H9 (cell line): ENCODE data around the gene ASAP3. TPM values are rescaled to one million over a fixed set of nuclear protein-coding genes. Genes with fewer than 3 reads are reported as not detected.

Source experiments
- DNase-seq: peaks from one replicate; pipeline ENCODE4 v3.0.0-alpha.2; 2017
- H2AFZ ChIP-seq: one replicate; pipeline ENCODE4 v1.6.1; 2013; ENCODE audit warnings: mild to moderate bottlenecking, low read length, control low read depth, moderate library complexity
- H2AK5ac ChIP-seq: 2 replicates; pipeline ENCODE4 v1.6.1; 2013; ENCODE audit warnings: low read length, control low read depth, mixed read lengths; ENCODE audit not compliant: insufficient read length
- H2BK120ac ChIP-seq: one replicate; pipeline ENCODE4 v1.6.1; 2013; ENCODE audit warnings: low read depth, mild to moderate bottlenecking, low read length, control low read depth, inconsistent platforms; ENCODE audit not compliant: poor library complexity, severe bottlenecking
- H2BK12ac ChIP-seq: 2 replicates; pipeline ENCODE4 v1.6.1; 2013; ENCODE audit warnings: low read length, control low read depth, mixed read lengths, low read depth; ENCODE audit not compliant: insufficient read length
- H2BK15ac ChIP-seq: 2 replicates; pipeline ENCODE4 v1.6.1; 2013; ENCODE audit warnings: low read depth, low read length, control low read depth
- H2BK20ac ChIP-seq: one replicate; pipeline ENCODE4 v1.6.1; 2013; ENCODE audit warnings: low read depth, mild to moderate bottlenecking, low read length, control low read depth, inconsistent platforms; ENCODE audit not compliant: poor library complexity, severe bottlenecking
- H2BK5ac ChIP-seq: 2 replicates; pipeline ENCODE4 v1.6.1; 2013; ENCODE audit warnings: low read length, control low read depth, mixed read lengths; ENCODE audit not compliant: insufficient read length
- H3K14ac ChIP-seq: 2 replicates; pipeline ENCODE4 v1.6.1; 2013; ENCODE audit warnings: low read length, control low read depth; ENCODE audit not compliant: insufficient read depth
- H3K18ac ChIP-seq: 2 replicates; pipeline ENCODE4 v1.6.1; 2013; ENCODE audit warnings: low read depth, mild to moderate bottlenecking, mixed read lengths, low read length, control low read depth; ENCODE audit not compliant: insufficient read length
- H3K23ac ChIP-seq: 2 replicates; pipeline ENCODE4 v1.6.1; 2013; ENCODE audit warnings: low read length, control low read depth, mixed read lengths, low read depth; ENCODE audit not compliant: insufficient read length
- H3K23me2 ChIP-seq: 2 replicates; pipeline ENCODE4 v1.6.1; 2013; ENCODE audit warnings: low read depth, mild to moderate bottlenecking, mixed read lengths, low read length, control low read depth; ENCODE audit not compliant: insufficient read length, poor library complexity, severe bottlenecking
- H3K27ac ChIP-seq: 2 replicates; pipeline ENCODE4 v1.5.1; 2013; ENCODE audit warnings: low read length, control low read depth, mixed read lengths, low read depth; ENCODE audit not compliant: insufficient read length
- H3K27me3 ChIP-seq: 2 replicates; pipeline ENCODE4 v1.6.1; 2013; ENCODE audit warnings: low read length, control low read depth, inconsistent platforms; ENCODE audit not compliant: insufficient read depth
- H3K4ac ChIP-seq: 2 replicates; pipeline ENCODE4 v1.6.1; 2013; ENCODE audit warnings: low read depth, mild to moderate bottlenecking, control low read depth, inconsistent platforms, low read length, moderate library complexity
- H3K4me1 ChIP-seq: 2 replicates; pipeline ENCODE4 v1.6.1; 2013; ENCODE audit warnings: low read length, control low read depth, inconsistent platforms; ENCODE audit not compliant: insufficient read depth
- H3K4me2 ChIP-seq: 2 replicates; pipeline ENCODE4 v1.6.1; 2013; ENCODE audit warnings: low read length, control low read depth, mixed read lengths; ENCODE audit not compliant: insufficient read length, insufficient read depth
- H3K56ac ChIP-seq: 2 replicates; pipeline ENCODE4 v1.6.1; 2013; ENCODE audit warnings: low read depth, mild to moderate bottlenecking, mixed read lengths, low read length, control low read depth; ENCODE audit not compliant: insufficient read length
- H3K79me1 ChIP-seq: 2 replicates; pipeline ENCODE4 v1.6.1; 2013; ENCODE audit warnings: low read depth, mild to moderate bottlenecking, moderate library complexity, low read length, control low read depth, inconsistent platforms; ENCODE audit not compliant: insufficient read depth, poor library complexity, severe bottlenecking
- H3K79me2 ChIP-seq: 2 replicates; pipeline ENCODE4 v1.6.1; 2013; ENCODE audit warnings: low read length, control low read depth, inconsistent platforms; ENCODE audit not compliant: insufficient read depth
- H3K9ac ChIP-seq: 2 replicates; pipeline ENCODE4 v1.6.1; 2013; ENCODE audit warnings: low read length, control low read depth, mixed read lengths; ENCODE audit not compliant: insufficient read length; ENCODE audit errors: extremely low read depth
- H3K9me3 ChIP-seq: one replicate; pipeline ENCODE4 v1.6.1; 2013; ENCODE audit warnings: low read depth, low read length, inconsistent platforms; ENCODE audit not compliant: control insufficient read depth
- H3T11ph ChIP-seq: one replicate; pipeline ENCODE4 v1.6.1; 2013; ENCODE audit warnings: mild to moderate bottlenecking, low read length, control low read depth, inconsistent platforms
- H4K20me1 ChIP-seq: one replicate; pipeline ENCODE4 v1.6.1; 2013; ENCODE audit not compliant: control insufficient read depth, insufficient read length, insufficient read depth
- H4K5ac ChIP-seq: 2 replicates; pipeline ENCODE4 v1.6.1; 2013; ENCODE audit warnings: low read depth, mild to moderate bottlenecking, mixed read lengths, low read length, control low read depth; ENCODE audit not compliant: insufficient read length
- H4K8ac ChIP-seq: replicated peaks from 2 replicates; pipeline ENCODE4 v1.6.1; 2013; ENCODE audit warnings: low read length, control low read depth, mixed read lengths, low read depth; ENCODE audit not compliant: insufficient read length
- H4K91ac ChIP-seq: 2 replicates; pipeline ENCODE4 v1.6.1; 2013; ENCODE audit warnings: low read depth, mild to moderate bottlenecking, moderate library complexity, mixed read lengths, low read length, control low read depth; ENCODE audit not compliant: insufficient read length
- H3K27ac Mint-ChIP-seq, 3 experiments: 2 replicates in 2 of 3; 3 replicates in 1 of 3; pipeline ENCODE4 v1.8.0; 2020 to 2021; ENCODE audit warnings: mixed read lengths in 3 of 3, mild to moderate bottlenecking in 1 of 3, moderate library complexity in 1 of 3
- H3K27me3 Mint-ChIP-seq: 2 replicates; pipeline ENCODE4 v1.8.0; 2021; ENCODE audit warnings: low read depth, mild to moderate bottlenecking, moderate library complexity, mixed read lengths
- H3K36me3 Mint-ChIP-seq, 3 experiments: 2 replicates in 2 of 3; 3 replicates in 1 of 3; pipeline ENCODE4 v1.8.0; 2020 to 2021; ENCODE audit warnings: low read depth in 3 of 3, mixed read lengths in 3 of 3; ENCODE audit not compliant: insufficient read depth in 1 of 3
- H3K4me1 Mint-ChIP-seq, 2 experiments: 2 replicates each; pipeline ENCODE4 v1.8.0; 2020; ENCODE audit warnings: mixed read lengths in 2 of 2
- H3K4me3 Mint-ChIP-seq, 2 experiments: 2 replicates in 1 of 2; 3 replicates in 1 of 2; pipeline ENCODE4 v1.8.0; 2020 to 2021; ENCODE audit warnings: mild to moderate bottlenecking in 2 of 2, mixed read lengths in 2 of 2, moderate library complexity in 1 of 2
- H3K9me3 Mint-ChIP-seq, 2 experiments: 2 replicates in 1 of 2; 3 replicates in 1 of 2; pipeline ENCODE4 v1.8.0; 2020; ENCODE audit warnings: mild to moderate bottlenecking in 2 of 2, mixed read lengths in 2 of 2, moderate library complexity in 1 of 2
- CTCF ChIP-seq: fragments of 200-600 bp; sonication (generic); conservative IDR thresholded peaks from 3 replicates; pipeline ENCODE4 v1.8.0; 2021; ENCODE audit warnings: antibody characterized with exemption, mild to moderate bottlenecking
- WGBS: extraction: QIAGEN DNeasy Blood & Tissue Kit; methylation state at CpG from one replicate; pipeline ENCODE4 v1.1.7; 2013; ENCODE audit warnings: missing lambda C conversion rate, low lambda C conversion rate, mixed read lengths; ENCODE audit not compliant: insufficient read length; ENCODE audit errors: extremely low coverage; 5-methylcytosine and 5-hydroxymethylcytosine counted together
- total RNA-seq: library from RNA; stranded (reverse); gene quantifications from 2 replicates; pipeline ENCODE4 v1.2.1, GENCODE V29; 2021

ASAP3 gene
- total RNA-seq, 1 experiment from 2014 or later: 26.7 TPM

- H3K18ac ChIP-seq: no peak overlapping the region
- H2AK5ac ChIP-seq: no peak overlapping the region
- no peak overlapping the region for H2BK5ac ChIP-seq
- no peaks in the 10 kb centered on the region for H3K4me1 ChIP-seq
- no peak overlapping the region for H3K4ac ChIP-seq
- Mint-ChIP-seq H3K4me3 (no peak overlapping the region), H3K27me3 (no peaks in the 10 kb centered on the region; the same call in 1 of the 2 replicates), H3K4me1 (peaks cover 0 to 10% of the 10 kb centered on the region in 2 experiments; a peak in 3 of 4 replicates), H3K9me3 (no peaks in the 10 kb centered on the region), H3K36me3 (no peaks in the 10 kb centered on the region; a peak in 1 of 7 replicates), H3K27ac (peak overlapping the region in 1 of 3 experiments; percentile 6; a peak in 2 of 7 replicates)
- WGBS: no CpG with 5 or more reads among the region's 12 CpGs
- no peak overlapping the region for H3K27ac ChIP-seq
- no peak overlapping the region for H2BK12ac ChIP-seq
- H3T11ph ChIP-seq: no peak overlapping the region
- H2BK20ac ChIP-seq: no peak overlapping the region
- H3K14ac ChIP-seq: no peak overlapping the region
- no peak overlapping the region for H3K9ac ChIP-seq
- H2BK120ac ChIP-seq: no peak overlapping the region
- H4K20me1 ChIP-seq: no peaks in the 10 kb centered on the region
- H3K23me2 ChIP-seq: no peaks in the 10 kb centered on the region
- no peaks in the 10 kb centered on the region for H3K27me3 ChIP-seq
- no peak for DNase-seq
- no peak overlapping the region for H3K23ac ChIP-seq
- H3K79me2 ChIP-seq: no peaks in the 10 kb centered on the region
- no peak overlapping the region for H3K56ac ChIP-seq
- no peak for TF ChIP-seq CTCF
- no peaks in the 10 kb centered on the region for H3K9me3 ChIP-seq
- no peak overlapping the region for H3K4me2 ChIP-seq
- H2AFZ ChIP-seq: no peak overlapping the region
- H3K79me1 ChIP-seq: no peaks in the 10 kb centered on the region
- no peak overlapping the region for H4K91ac ChIP-seq
- H2BK15ac ChIP-seq: no peak overlapping the region
- no peak overlapping the region for H4K8ac ChIP-seq
- no peak overlapping the region for H4K5ac ChIP-seq
Measured at GRCh38 chr1:23470282-23471070, 13.5 kb downstream of the ASAP3 start.
